Left colon (tissue), 2 donors: ENCODE results near the gene FAM20C. TPM values are rescaled to one million over a fixed set of nuclear protein-coding genes. Genes with fewer than 3 reads are reported as not detected.
A peak's percentile ranks its signal among the peaks of the same experiment; 100 is the strongest.

Experiments used
- ATAC-seq: fragments of 200-7000 bp; cut with Tn5 transposase; one replicate; pipeline ENCODE4 v1.9.1; 2020; ENCODE audit warnings: mild to moderate bottlenecking, moderate library complexity
- DNase-seq, 2 donors: peaks; one replicate each; pipeline ENCODE4 v3.0.0-alpha.2; 2020
- intact Hi-C, 2 donors: fragments of 100-400 bp; cut with DNase I in 1 of 2; cut with micrococcal nuclease in 1 of 2; formaldehyde crosslinking; loops; one replicate each; pipeline versions ENCODE4 v1.11.2 to v1.14.0; 2022; cut with DNase I, micrococcal nuclease
- total RNA-seq, 2 donors: library from RNA; stranded (reverse); fragmentation: NEBNext Ultra II Directional; extraction: Animal tissue kit (Norgen Biotek cat#: 25700); gene quantifications; one replicate each; pipeline ENCODE4 v1.2.1, GENCODE V29; 2021
- donor health status: DM: no; HTN: no; CAD: no.
- donor health status: DM: yes; HTN: yes; CAD: no.

The FAM20C gene
- total RNA-seq, 2 donors from 2014 or later = 11.3 to 16.9 TPM

DNA sequence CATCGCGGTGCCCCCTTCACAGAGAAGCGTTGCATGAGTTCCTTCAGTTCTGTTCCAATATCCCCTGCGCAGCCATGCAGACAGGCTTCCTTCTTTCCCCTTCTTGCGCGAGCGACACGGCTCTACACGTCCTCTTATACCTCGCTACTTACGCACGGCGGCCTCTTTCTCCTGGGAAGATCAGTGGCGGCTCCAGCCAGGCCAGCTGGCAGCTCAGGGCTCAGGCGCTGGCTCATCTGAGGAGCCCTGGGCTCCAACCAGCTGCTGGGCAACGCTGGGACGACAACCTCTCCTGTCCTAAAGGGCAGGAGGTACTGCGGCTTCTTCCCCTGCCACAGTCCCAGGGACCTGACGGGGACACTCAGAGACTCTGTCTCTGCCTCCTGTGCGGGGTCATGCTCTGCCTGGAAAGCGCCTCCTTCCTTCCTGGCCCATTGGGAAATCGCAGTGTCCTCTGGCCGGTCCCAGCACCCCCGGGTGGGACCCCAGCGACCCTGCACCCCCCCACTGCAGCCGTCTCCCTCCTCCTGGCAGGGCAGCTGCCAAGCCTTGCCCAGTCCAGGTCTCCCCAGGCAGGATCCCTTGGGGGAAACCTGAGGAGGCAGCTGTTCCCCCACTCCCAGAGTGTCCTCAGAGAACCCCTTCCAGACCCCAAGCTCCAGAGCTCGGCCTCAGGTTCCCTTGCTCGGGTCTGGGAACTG is 5.0 kb upstream of the FAM20C start:
- intact Hi-C loops = no loop called here
- ATAC-seq = no peak
- no peak for DNase-seq

- intact Hi-C loops = no loop called here
- DNase-seq (no peak), ATAC-seq (no peak)
Observed at GRCh38 chr7:188174-188573, 4.2 kb upstream of the FAM20C start.

- intact Hi-C loops = no loop called here
- DNase-seq (no peak), ATAC-seq (no peak)
Observed at GRCh38 chr7:188727-189500, 3.5 kb upstream of the FAM20C start.

DNA sequence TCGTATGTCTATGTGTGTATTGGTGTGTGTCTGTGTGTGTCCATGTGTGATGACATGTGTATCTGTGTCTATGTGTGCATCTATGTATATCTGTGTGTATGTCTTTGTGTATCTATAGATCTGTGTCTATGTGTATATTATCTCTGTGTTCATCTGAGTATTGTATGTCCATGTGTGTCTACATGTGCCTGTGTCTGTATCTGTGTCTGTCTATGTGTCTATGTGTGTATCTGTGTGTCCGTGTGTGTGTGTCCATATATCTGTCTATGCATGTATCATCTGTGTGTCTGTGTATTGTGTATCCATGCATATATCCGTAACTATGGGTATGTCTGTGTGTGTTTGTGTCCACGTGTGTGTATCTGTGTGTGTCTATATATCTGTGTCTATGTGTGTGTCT is 2.7 kb upstream of the FAM20C start:
- ATAC-seq = no peak
- intact Hi-C loops = no loop called here

DNA sequence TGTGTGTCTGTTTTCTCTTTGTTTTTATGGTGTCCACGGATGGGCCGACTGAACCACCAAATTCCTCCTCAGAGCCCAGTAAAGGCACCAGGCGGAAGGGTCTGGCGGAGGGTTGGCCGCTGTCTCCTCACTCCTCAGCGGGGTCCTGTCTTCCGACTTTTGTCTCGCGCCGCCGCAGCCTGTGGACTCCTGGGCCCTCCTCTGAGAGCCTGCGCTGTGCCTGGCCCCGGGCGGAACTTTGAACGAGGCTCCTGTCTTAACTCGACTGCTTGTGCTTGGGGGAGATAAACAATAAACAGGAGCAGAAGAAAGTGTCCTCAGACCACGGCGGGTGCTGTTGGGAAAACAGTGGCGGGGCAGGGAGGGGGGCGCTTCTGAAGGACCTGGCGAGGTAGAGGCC is 2.2 kb upstream of the FAM20C start:
- intact Hi-C loops = no loop called here
- DNase-seq (no peak), ATAC-seq (no peak)

More for the DNA sequence above, 2.7 kb upstream of the FAM20C start:
- DNase-seq = no peak

DNA sequence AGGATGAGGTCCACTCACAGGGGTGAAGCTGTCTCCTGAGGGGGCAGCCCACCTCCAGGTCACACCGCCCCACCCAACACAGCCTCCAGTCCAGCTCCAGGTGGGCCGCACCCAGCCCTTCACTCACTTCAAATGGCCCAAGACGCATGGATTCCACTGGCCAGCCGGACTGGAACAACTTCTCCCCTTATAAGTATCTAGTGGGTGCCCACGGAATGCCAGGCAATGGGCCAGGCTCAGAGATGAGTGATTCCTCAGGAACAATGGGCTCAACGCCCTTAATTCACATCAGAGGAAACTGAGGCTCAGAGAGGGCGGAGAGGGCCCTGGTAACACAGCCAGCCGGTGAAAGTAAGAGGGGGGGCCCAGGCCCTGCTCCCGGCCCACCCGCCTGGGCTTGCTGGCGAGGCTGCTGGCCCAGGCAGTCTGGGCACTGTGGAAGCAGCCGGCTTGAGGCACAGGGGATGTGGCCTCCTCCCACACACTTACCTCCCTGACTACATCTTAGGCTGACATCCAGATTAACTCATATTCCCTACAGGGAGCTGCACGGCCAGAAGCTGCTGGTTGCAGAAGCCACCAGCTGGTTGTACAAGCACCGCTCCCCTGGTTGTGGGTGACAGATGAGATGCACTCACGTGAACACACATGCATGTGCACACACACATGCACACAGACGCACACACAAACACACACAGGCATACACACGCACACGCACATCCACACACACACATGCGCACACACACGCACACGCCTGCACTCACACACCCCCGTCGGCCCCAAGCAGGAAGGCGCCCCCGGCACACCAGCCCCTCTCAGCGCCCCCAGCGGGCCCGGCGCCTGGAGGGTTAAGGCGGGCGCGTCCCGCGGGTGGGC is 1.0 kb upstream of the FAM20C start:
- ATAC-seq = peak; percentile 4
- intact Hi-C loops = no loop called here
- peak in 1 of 2 donors; percentile 28 for DNase-seq

GRCh38 chr7:192701-193480 is 520 bp downstream of the FAM20C start:
- intact Hi-C loops = no loop called here
- ATAC-seq = peak; percentile 44
- DNase-seq = peak in 1 of 2 donors; percentile 44

GRCh38 chr7:193481-194251 is 1.3 kb downstream of the FAM20C start:
- ATAC-seq = peak; percentile 10
- DNase-seq = peak in 1 of 2 donors; percentile 24
- intact Hi-C loops = no loop called here

DNA sequence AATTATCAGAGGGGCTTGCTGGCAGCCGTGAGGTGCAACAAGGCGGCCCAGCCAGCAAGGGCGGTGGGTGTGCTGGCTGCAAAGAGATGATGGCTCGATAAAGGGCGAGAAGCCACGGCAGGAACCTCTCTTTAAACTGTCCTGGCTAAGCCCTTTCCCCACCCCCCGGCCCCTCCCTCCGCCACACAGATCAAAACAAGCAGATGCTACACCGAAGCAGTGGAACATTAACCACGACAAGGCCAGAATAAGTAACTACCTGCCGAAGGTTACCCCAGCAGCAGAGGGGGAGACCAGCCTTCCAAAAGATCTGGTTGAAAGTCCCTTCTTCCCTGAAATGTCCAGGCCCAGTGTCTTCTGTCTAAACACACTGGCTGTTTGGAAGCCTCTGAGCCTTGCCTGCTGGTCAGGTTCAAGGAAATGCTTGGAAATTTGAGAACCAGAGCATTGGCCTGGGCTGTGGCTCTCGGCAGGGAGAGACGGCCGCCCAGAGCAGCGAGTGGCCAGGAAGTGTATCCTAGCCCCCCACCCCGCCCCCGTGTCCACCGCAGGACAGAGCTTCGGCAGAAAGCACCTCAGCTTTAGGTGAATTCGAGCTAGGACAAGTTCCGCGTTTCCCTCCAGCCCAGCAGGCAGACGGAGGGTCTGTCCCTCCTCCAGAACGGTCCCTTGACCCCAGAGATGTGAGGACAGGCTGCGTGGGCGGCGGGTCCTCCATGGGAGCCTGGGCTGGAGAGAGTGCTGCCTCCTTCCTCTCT is 2.1 kb downstream of the FAM20C start:
- intact Hi-C loops = no loop called here
- DNase-seq (no peak), ATAC-seq (no peak)

GRCh38 chr7:195010-195829 is 2.8 kb downstream of the FAM20C start:
- intact Hi-C loops = no loop called here
- ATAC-seq (no peak), DNase-seq (no peak)

- DNase-seq (no peak), ATAC-seq (no peak)
- intact Hi-C loops = no loop called here
Observed at GRCh38 chr7:195830-196128, 3.4 kb downstream of the FAM20C start.

GRCh38 chr7:196283-196682 is 3.9 kb downstream of the FAM20C start:
- ATAC-seq = no peak
- DNase-seq = no peak
- intact Hi-C loops = no loop called here

DNA sequence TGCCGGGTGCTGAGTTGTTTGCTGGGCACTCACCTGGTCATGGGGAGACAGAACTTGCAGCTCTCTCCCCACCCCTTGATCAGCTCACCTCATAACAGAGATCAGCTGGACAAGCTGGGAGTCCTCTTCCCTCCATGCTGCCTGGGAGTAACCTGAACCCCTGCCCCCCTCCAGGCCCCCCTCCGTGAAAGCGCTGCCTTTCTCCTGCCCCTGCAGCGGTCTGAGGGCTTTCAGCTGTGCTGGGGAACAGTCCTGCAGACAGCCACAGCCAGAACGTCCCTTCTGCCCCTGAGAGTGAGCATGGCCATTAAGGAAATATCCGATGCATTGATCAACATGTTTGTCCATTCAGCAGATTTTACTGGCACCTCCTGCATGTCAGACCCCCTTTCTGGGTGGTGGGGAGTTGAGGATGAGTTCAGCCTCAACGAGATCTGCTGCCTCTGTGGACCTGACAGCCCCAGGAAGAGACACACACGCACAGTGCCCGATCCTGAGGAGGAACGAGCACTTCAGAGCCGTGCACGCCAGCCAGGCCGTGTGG is 4.5 kb downstream of the FAM20C start:
- DNase-seq (no peak), ATAC-seq (no peak)
- intact Hi-C loops = no loop called here

GRCh38 chr7:197413-198335 is 5.3 kb downstream of the FAM20C start:
- intact Hi-C loops = no loop called here
- ATAC-seq (no peak), DNase-seq (no peak)

DNA sequence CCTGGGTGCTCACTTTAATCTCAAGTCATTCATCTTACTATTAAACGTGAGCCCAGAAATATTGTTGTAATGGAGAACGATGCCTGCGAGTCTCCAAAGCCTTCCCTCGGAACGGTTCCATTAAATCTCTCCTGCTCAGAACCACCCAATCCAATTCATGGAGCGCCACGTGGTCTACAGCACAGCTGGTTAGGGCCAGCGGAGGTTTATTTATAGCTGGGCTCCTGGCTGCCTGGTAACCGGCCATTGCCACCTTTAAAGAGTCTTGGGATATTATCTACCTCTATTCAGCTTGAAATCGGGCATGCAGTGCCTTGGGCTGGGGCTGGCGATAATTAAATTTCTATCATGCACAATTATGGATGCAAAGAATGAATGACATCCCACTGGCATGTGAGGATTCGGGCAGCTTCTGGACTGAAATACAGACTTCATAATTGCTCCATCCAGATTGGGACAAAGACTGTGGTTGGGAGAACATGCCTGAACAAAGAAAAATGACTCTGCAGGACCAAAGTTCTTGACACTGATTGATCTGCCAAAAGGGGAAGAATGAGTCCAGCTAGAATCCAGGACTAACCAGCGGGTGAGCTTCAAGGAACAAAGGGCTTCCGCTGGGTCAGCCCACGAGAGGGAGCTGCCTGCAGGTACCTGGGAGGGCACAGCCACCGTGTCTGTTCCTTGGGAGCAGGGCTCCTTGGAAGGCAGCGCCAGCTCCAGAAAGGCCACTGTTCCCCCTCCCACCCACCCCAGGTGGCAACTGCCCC is 7.3 kb downstream of the FAM20C start:
- DNase-seq = no peak

More for the DNA sequence above, 7.3 kb downstream of the FAM20C start:
- intact Hi-C loops = no loop called here
- no peak for ATAC-seq
